Neural cell (in vitro differentiated cells): ENCODE data around the gene PDF.

Experiments
- EP300 ChIP-seq: fragments of 450-650 bp; conservative IDR thresholded peaks from 2 replicates; pipeline ENCODE4 v1.6.1; 2014; ENCODE audit warnings: antibody characterized with exemption, mild to moderate bottlenecking, moderate library complexity; ENCODE audit not compliant: poor library complexity, severe bottlenecking
- EZH2 ChIP-seq: fragments of 200-600, 300-800 bp; shearing (Covaris generic), sonication (generic); IDR thresholded peaks from 2 replicates; pipeline ENCODE4 v1.6.1; 2014; ENCODE audit warnings: antibody characterized with exemption, low read length, borderline replicate concordance, mild to moderate bottlenecking; ENCODE audit not compliant: insufficient read depth, poor library complexity, severe bottlenecking
- POLR2AphosphoS5 ChIP-seq: IDR thresholded peaks from 2 replicates; pipeline ENCODE4 v1.6.1; 2012
- SMC3 ChIP-seq: fragments of 450-650 bp; conservative IDR thresholded peaks from 2 replicates; pipeline ENCODE4 v1.6.1; 2014; ENCODE audit warnings: antibody characterized with exemption, mild to moderate bottlenecking, moderate library complexity; ENCODE audit not compliant: poor library complexity
- TAF1 ChIP-seq: IDR thresholded peaks from 2 replicates; pipeline ENCODE4 v1.6.1; 2012; ENCODE audit warnings: low read depth
- TF ChIP-seq, protein P1 (sequence below): fragments of 450-650 bp; IDR thresholded peaks from 2 replicates; pipeline ENCODE4 v1.5.1; 2014; ENCODE audit warnings: antibody characterized with exemption, mild to moderate bottlenecking, moderate library complexity; ENCODE audit not compliant: poor library complexity, severe bottlenecking

DNA sequence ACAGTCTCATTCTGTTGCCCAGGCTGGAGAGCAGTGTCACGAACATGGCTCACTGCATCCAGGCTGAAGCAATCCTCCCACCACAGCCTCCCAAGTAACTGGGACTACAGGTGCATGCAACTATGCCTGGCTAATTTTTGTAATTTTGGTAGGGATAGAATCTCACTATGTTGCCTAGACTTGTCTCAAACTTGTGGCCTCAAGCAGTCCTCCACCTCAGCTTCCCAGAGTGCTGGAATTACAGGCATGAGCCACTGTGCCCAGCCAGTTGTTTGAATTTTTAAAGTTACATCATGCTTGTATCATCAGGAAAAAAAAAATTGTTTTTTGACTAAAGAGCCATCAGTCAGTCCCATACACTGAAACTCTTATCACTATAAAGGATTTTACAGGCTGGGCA is 36.3 kb downstream of the PDF start:
- TF ChIP-seq EP300 (no peak), POLR2AphosphoS5 (no peak), SMC3 (no peak), EZH2 (no peak), TAF1 (no peak)
- TF ChIP-seq, protein P1, sequence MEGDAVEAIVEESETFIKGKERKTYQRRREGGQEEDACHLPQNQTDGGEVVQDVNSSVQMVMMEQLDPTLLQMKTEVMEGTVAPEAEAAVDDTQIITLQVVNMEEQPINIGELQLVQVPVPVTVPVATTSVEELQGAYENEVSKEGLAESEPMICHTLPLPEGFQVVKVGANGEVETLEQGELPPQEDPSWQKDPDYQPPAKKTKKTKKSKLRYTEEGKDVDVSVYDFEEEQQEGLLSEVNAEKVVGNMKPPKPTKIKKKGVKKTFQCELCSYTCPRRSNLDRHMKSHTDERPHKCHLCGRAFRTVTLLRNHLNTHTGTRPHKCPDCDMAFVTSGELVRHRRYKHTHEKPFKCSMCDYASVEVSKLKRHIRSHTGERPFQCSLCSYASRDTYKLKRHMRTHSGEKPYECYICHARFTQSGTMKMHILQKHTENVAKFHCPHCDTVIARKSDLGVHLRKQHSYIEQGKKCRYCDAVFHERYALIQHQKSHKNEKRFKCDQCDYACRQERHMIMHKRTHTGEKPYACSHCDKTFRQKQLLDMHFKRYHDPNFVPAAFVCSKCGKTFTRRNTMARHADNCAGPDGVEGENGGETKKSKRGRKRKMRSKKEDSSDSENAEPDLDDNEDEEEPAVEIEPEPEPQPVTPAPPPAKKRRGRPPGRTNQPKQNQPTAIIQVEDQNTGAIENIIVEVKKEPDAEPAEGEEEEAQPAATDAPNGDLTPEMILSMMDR = no peak
